GM20431 (cell line): Measurements from ENCODE around the gene ADH1B.
"Not testable (repeated sequence)": the region's sequence is repeated elsewhere in the genome, so short reads cannot be mapped to it uniquely, and the experiment has no call there.

ENCODE experiments used
- in situ Hi-C: fragments of 300-500 bp; cut with MseI, MboI; formaldehyde crosslinking; loops from one replicate; pipeline ENCODE4 v1.15.0; 2020; ENCODE audit warnings: low sequenced_read_pairs; ENCODE audit not compliant: unreplicated experiment

ADH1B gene

DNA sequence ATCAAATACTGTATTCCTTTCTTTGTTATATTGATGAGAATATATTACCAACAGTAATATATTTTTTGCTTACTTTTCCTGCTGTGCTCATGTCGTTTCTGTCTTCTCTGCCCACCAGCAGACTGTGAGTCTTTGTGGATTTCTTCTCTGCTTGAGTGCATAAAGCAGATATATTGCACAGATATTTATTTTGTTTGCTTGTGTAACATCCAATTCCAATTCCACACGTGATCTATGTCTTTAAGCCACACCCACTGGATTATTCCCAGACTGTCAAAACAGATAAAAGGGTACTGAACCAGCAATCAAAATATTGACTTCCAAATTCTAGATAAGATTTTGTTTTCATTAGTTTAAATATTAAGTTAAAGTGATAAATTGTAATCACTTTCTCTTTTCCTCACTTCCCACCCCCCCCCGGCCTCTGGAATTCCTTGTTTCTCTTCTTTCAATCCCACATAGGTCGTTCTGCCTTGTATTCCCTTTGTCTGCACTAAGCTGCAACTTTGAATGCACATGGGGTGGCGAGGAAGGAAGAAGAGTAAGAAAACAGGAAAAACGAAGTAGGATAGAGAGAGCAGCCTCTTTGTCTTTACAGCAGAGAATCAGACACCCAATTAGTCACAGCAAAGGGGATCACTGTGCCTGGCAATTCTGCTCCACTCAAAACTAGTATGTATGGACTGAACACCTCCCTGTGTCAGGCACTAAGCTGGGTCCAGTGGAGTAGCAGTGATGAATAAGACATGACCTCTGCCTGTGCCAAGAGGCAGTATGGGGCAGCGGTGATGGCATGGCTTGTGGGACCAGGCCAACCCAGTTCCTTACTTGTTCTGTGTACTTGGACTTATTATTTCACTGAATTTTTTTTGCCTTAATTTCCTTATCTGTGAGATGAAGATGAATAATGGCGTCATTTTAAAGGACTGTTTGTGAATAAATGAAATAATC lies at the start of gene ADH1B:
Gene ADH1B, minus strand, starts transcription at position 161 of the 951 bp plus-strand sequence. Its CDS starts 70 bp downstream, at position 91.
- in situ Hi-C loops, result no loop called here

- in situ Hi-C loops, result not testable (repeated sequence)
Measured at GRCh38 chr4:99367817-99368216, 46.6 kb upstream of the ADH1B start.

DNA sequence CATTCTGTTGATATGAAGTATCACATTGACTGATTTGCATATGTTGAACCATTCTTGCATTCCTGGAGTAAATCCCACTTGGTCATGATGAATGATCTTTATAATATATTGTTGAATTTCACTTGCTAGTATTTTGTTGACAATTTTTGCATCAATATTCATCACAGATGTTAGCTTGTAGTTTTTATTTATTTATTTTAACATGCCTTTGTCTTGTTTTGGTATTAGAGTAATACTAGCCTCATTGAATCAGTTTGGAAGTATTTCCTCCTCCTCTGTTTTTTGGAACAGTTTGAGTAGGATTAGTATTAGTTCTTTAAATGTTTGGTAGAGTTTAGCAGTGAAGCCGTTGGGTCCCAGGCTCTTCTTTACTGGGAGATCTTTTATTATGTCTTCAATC lies 45.3 kb upstream of the ADH1B start:
- in situ Hi-C loops, result no loop called here

GRCh38 chr4:99362768-99363167 lies 41.6 kb upstream of the ADH1B start:
- in situ Hi-C loops, result no loop called here

DNA sequence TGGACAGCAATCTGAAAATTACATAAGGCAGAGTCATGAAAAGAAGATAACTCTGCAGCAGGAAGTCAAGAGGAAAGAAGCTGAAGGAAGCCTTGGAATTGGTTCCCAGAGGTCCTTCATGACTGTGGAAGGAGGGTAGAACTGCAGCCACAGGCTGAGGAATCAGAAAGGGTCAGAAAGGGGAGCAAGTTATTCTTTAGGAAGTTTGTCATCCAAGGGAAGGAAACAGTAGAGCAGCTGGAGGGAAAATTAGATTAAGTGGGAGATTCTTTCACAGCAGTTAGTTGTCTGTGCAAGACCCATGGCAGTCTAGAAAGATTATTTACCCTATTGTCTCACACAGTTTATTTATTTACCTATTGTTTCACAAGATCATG lies 40.7 kb upstream of the ADH1B start:
- in situ Hi-C loops, result no loop called here

DNA sequence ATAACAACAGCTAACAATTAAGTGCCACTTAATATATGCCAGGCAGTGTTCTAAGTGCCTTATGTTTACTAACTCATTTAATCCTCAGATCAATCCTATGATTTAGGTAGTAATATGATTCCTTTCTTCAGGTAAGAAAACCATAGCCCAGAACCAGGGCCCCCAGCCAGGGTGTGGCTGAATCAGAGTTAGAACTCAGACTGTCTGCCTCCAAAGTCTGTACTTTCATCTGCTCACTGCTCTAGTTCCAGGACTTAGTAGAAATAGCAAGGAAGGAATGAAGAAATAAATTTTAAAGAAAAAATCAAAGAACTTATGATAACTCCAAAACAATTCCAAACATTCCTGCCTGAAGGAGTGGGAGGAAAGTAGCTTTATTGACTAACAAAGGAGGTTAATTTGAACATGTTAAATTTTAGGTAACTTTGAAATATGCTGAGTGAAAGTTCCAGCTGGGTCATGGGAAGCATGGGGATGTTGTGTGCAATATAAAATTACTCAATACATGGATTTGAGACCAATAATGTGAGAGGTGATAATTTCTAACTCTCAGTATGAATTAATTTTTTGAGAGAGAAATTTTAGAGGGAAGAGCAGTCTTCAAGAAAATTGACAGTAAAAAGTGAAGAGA lies 40.2 kb upstream of the ADH1B start:
- in situ Hi-C loops, result no loop called here

DNA sequence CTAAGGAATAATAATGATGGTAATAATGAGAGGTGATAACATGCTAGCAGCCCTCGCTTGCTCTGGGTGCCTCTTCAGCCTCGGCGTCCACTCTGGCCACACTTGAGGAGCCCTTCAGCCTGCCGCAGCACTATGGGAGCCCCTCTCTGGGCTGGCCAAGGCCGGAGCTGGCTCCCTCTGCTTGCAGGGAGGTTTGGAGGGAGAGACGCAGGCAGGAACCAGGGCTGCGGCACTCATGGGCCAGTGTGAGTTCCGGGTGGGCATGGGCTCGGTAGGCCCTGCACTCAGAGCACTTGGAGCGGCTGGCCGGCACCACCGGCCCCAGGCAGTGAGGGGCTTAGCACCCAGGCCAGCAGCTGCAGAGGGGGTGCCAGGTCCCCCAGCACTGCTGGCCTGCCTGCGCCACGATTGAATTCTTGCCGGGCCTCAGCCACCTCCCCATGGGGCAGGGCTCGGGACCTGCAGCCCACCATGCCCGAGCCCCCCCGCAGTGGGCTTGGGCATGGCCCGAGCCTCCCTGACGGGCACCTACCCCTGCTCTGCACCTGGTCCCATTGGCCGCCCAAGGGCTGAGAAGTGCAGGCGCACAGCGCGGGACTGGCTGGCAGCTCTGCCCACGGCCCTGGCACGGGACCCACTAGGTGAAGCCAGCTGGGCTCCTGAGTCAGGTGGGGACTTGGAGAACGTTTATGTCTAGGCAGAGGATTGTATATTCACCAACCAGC lies 38.4 kb upstream of the ADH1B start:
- in situ Hi-C loops, result no loop called here

- in situ Hi-C loops, result no loop called here
Measured at GRCh38 chr4:99357948-99358347, 36.7 kb upstream of the ADH1B start.

GRCh38 chr4:99356992-99357391 lies 35.8 kb upstream of the ADH1B start:
- in situ Hi-C loops, result no loop called here

DNA sequence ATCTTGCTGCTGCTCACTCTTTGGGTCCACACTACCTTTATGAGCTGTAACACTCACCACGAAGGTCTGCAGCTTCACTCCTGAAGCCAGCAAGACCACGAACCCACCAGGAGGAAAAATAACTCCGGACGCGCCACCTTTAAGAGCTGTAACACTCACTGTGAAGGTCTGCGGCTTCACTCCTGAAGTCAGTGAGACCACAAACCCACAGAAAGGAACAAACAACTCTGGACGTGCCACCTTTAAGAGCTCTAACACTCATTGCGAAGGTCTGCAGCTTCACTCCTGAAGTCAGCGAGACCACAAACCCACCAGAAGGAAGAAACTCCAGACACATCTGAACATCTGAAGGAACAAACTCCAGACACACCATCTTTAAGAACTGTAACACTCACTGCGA lies 34.9 kb upstream of the ADH1B start:
- in situ Hi-C loops, result not testable (repeated sequence)

GRCh38 chr4:99352602-99353537 lies 31.7 kb upstream of the ADH1B start, which contains the start of gene ADH1C:
ADH1C (minus strand) TSS chr4:99352746; CDS start chr4:99352675, 71 bp downstream.
- in situ Hi-C loops, result no loop called here

DNA sequence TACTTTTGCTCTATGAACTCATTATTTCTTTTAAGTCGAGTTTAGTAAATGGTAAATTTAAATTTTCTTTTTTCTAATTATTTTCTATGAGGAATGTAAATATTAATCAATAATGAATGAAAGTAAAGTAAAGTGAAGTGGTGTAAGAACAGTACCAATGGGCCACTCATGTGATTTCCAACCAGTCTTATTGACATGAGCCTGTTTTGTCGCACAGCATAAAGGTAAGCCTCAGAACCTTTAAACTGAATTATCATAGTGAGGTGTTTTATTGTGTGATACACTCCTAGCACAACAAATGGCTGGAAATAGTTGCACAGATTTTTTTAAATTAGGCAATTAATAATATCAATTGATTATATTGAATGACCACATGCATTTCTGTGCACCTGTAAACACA lies 30.3 kb upstream of the ADH1B start:
- in situ Hi-C loops, result no loop called here

- in situ Hi-C loops, result no loop called here
Measured at GRCh38 chr4:99349338-99349737, 28.1 kb upstream of the ADH1B start.

GRCh38 chr4:99342624-99343023 lies 21.4 kb upstream of the ADH1B start:
- in situ Hi-C loops, result not testable (repeated sequence)

DNA sequence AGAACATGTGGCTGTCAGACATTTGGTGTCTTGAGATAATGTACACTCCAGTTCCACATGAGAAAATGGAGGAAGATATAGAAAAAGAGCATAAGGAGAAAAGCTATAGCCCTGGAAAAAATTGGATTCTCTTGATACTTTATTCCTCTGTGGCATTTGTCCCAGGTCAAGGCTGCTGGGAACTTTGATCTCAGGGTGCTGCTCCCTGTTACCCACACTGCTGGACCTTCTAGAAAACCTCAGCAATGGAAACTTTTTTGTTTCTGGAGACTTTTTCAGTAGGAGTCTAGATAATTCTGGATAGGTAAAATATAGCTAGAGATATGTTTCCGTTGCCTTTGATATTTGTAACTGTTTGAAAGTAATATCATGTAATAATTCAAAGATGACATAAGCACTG lies 20.2 kb upstream of the ADH1B start:
- in situ Hi-C loops, result no loop called here

GRCh38 chr4:99339172-99339571 lies 18.0 kb upstream of the ADH1B start:
- in situ Hi-C loops, result no loop called here

GRCh38 chr4:99336553-99336952 lies 15.4 kb upstream of the ADH1B start:
- in situ Hi-C loops, result no loop called here

DNA sequence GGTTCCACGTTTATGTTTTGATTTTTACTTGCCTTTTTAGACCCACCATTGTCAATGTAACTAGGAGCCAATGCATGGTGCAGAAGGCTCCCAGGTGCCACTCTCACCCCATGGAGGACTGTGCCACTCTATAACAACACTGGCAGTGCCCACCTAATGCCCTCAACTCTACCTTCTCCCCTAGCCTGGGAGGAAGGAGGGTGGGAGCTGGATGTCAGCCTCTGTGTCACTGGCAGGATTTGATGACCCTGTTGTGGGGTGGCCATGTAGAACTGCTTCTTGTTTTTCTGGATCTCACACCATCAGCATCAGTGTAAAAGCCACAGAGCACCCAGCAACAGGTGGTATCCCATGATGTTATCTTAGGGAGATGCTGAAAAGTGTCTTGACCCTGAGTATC lies 13.7 kb upstream of the ADH1B start:
- in situ Hi-C loops, result no loop called here

DNA sequence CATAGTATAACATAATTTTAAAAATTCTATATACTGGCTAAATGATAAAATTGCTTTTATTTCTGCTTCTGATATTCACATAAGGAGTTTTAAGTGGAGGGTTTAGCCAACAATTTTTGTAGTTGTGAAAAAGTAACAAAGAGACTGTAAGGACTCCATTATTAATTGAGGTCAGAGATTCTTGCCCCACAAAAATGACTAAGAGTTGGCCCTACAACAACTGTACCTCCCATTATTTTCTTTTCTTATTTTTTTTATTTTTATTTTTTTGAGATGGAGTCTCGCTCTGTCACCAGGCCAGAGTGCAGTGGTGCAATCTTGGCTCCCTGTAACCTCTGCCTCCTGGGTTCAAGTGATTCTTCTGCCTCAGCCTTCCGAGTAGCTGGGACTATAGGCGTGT lies 9.4 kb upstream of the ADH1B start:
- in situ Hi-C loops, result no loop called here

DNA sequence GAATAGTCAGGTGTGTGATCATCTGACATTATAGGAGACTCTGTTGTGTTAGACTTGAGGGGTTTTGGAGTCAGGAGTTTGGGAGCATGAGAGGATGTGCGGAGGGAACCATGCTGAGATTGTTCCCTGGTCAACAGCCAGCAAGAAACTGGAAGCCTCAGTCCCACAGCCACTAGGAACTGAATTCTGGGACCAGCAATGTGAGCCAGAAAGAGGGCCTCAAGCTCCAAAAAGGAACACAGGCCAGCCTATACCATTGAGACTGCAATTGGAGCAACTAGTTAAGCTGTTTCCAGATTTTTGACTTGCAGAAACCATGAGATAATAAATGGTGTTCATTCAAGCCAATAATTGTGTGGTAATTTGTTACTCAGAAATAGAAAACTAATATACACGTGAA lies 8.7 kb upstream of the ADH1B start:
- in situ Hi-C loops, result no loop called here
